Kidney tubule cell (primary cell): ENCODE data around the gene INTS3.
A peak's percentile ranks its signal among the peaks of the same experiment; 100 is the strongest.
"Not testable (repeated sequence)": the region's sequence is repeated elsewhere in the genome, so short reads cannot be mapped to it uniquely, and the experiment has no call there.

ENCODE experiments used
- DNase-seq: peaks from one replicate; pipeline ENCODE4 v3.0.0-alpha.2; 2018; ENCODE audit warnings: low spot score

Gene INTS3

GRCh38 chr1:153777648-153778047 is 49.8 kb downstream of the INTS3 start:
- peak; percentile 54 for DNase-seq

GRCh38 chr1:153778051-153778823 is 50.4 kb downstream of the INTS3 start:
- DNase-seq = no peak

- DNase-seq = no peak
These were observed 51.1 kb downstream of the INTS3 start for GRCh38 chr1:153778824-153779519.

GRCh38 chr1:153779781-153780541 is 52.1 kb downstream of the INTS3 start:
- no peak for DNase-seq

GRCh38 chr1:153780551-153780950 is 52.7 kb downstream of the INTS3 start:
- DNase-seq = no peak

GRCh38 chr1:153782648-153783047 is 54.8 kb downstream of the INTS3 start:
- DNase-seq = not testable (repeated sequence)

- peak; percentile 92 for DNase-seq
These were observed 55.7 kb downstream of the INTS3 start for GRCh38 chr1:153783233-153784190.

GRCh38 chr1:153786038-153786790 is 58.4 kb downstream of the INTS3 start:
- no peak for DNase-seq

GRCh38 chr1:153789478-153790034 is 61.7 kb downstream of the INTS3 start:
- peak; percentile 72 for DNase-seq

GRCh38 chr1:153790313-153790965 is 62.6 kb downstream of the INTS3 start:
- no peak for DNase-seq

- DNase-seq = no peak
These were observed 63.3 kb downstream of the INTS3 start for GRCh38 chr1:153790966-153791647.

GRCh38 chr1:153791648-153792253 is 63.9 kb downstream of the INTS3 start:
- no peak for DNase-seq

GRCh38 chr1:153792631-153793041 is 64.8 kb downstream of the INTS3 start:
- no peak for DNase-seq

GRCh38 chr1:153793261-153793972 is 65.6 kb downstream of the INTS3 start:
- DNase-seq = no peak

- DNase-seq = no peak
These were observed 66.2 kb downstream of the INTS3 start for GRCh38 chr1:153793973-153794615.

GRCh38 chr1:153794624-153795329 is 66.9 kb downstream of the INTS3 start:
- no peak for DNase-seq

GRCh38 chr1:153795330-153795837 is 67.5 kb downstream of the INTS3 start:
- DNase-seq = no peak
